Hippocampal formation (tissue), 2 donors: ENCODE data around the gene RABGAP1.

ENCODE experiments used
- DNase-seq, 2 donors: peaks; one replicate each; lab custom pipeline; 2025; lab: John Stamatoyannopoulos, UW

The RABGAP1 gene

DNA sequence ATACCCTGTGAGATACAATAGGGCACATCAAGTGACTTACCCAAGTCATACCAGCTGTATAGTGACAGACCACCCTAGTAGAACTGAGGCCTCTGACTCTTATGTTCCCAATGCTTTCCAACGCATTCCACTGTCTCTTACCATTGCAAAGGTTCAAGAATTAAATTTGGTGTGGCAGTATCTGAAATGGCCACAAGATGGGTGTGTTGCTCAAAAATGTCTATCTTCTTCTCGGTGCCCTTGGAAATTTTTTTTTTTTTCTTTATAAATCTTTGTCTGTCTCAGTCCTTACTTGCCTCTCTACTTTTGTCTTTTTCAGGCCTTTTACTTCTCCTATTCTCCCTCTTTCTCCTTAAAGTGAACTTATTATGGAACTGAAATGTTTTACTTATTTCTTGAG lies 141.0 kb downstream of the RABGAP1 start:
- no peak for DNase-seq

GRCh38 chr9:123083680-123084079 lies 142.9 kb downstream of the RABGAP1 start:
- no peak for DNase-seq

DNA sequence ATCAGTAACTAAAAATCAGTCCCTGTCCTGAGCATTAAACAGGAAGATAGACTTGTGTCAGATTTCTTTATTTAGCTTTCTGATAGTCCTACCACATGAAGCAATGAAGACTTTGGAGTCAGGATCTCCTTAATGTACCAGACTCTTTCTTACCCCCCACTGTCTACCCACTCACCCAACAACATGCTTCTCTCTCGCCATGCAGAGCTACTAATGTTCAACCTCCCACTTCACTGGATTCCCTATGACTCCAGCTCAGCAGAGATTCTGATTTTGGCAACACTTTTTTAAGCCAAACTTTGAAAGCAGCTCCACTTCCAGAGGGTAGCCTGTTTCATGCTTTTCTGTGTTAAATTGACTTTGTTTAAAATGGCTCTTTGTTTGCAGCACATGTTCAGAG lies 143.4 kb downstream of the RABGAP1 start:
- DNase-seq: no peak

DNA sequence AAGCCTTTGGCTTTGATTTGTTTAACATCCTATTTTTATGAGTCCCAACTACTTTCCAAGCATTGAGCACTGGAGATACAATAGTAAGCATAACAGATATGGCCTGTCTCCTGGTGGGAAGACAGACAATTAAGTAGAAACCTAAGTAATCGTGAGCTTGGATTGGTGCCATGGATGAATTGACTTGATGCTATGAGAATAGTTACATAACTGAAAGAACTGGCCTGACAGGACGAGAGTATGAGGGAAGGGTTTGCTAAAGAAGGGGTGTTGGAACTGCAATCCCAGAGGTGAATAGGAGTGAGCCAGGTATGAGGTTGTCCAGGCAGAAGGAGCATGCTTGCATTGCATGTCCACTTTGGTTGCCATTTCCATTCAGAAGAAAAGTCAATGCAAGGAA lies 145.1 kb downstream of the RABGAP1 start:
- no peak for DNase-seq

DNA sequence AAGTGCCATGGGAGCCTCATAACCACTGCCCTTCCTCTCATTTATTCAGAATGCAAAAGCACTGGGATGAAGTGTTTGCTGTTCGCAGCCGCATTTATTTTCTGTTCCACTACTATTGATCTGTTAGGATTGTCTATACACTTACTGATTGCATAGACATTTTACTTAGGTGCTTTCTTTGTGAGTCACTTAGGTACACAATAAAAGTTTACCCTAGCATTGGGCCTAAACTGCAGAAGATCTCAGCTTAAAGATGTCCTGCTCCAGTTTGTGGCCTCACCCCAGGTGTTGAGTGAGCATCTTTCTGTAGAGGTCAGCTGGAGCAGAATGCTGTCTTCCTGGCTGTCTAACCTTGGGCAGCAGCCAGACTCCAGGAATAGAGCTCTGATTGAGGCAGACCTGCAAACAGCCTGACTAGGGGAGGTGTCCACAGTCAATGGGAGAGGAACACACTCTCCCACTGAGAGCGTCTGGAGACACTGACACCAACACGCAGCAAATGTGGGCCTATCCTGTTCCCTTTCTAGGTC lies 146.6 kb downstream of the RABGAP1 start:
- no peak for DNase-seq

- no peak for DNase-seq
Observed at GRCh38 chr9:123089040-123089439, 148.2 kb downstream of the RABGAP1 start.

DNA sequence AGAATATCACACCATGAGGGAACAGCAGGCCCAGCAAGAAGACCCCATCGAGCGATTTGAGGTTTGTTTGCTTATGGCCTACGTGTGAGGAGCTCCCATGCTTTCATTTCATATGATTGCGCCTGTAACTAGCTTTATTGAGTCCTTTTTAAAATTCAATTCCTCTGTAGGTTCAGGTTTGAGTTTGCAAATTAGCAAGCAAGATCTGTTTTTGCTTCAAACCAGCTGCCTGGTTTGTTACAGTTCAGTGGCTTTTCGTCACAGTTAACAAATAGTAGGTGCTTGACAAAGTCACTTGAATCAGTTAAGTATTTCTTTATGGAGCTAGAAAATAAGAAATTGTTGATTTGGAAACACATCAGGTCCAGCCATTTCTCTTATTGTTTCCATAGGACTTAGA lies 149.0 kb downstream of the RABGAP1 start:
- DNase-seq: no peak

DNA sequence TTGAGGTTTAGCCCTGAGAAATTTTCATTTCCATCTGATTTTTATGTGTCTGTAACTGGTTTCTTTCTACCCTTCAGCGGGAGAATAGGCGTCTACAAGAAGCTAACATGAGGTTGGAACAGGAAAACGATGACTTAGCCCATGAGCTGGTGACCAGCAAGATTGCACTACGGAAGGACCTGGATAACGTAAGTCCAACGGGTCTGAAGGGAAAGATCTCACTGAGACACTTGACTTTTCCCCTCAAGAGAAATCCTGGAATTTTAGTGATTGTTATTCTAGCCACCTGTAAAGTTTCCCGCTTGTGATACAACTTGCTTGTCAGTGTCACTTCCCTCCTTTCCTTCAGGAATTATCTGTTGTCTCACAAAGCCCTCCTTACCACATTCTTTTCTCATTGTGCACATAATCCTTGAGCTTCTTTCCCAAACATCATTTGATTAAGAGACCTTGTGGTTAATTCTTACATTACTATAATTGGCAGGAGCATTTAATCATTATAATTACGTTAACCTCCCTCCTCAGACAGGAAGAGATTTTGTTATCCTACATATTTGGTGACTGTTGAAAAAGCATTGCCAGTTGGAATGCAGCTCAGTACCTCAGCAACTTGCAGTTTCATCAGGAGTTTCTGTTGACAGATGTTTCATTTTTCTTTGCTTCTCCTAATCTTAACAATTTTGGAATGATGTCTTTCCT lies 149.5 kb downstream of the RABGAP1 start:
- no peak for DNase-seq

- DNase-seq: no peak
Observed at GRCh38 chr9:123090956-123091355, 150.1 kb downstream of the RABGAP1 start.

DNA sequence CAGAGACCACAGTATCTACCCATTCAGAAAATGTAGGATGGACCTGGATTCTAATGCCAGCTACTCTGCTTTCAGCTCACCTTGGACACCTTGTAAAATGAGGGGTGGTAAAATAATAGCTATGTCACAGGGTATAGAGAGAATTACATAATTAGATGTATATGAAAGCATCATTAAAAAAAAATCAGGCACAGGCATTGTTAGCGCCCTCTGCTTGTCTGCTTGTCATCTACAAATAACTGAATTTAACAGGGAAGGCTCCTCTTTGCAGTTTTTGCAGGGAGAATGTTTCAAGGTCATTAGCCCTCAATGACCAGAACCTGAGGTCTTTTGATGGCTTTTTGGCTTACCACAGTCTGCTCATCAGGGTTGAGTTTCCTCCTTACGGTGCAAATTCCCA lies 150.6 kb downstream of the RABGAP1 start:
- no peak for DNase-seq

DNA sequence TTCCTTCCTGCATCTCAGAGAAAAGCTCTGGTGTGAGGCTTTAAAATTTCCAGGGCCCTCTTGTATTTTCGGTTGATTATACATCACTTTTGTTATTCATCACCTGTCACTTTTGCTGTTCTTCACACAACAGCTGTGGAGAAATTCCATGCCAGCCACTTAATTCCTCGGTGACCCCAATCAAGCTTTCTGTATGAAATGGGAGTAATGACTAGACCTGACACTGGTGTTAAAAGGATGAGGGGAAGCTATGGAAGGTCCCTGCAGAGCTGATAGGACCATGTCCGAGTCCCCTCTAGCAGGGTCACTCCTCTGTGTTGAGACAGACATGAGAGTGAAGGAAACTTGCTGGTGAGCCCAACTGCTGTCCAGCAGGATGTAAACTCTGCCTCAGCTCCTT lies 152.3 kb downstream of the RABGAP1 start:
- DNase-seq: no peak

DNA sequence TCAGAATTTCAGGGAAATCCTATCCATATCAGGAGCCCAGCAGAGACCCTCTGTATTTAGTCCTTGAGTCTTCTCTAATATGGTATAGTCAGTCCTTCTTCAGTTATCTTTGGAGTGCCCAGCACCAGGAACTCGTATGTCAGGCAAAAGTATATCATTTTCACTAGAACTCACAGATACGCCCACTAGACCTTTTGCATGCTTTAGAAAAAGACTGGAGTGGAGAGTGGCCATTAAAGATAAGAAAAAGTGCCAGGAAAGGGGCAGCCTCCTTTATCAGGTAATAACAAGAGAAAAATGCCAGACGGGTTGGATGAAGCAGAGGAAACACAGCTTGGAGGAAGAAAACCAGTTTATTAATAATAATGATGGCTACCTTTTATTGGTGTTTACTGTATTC lies 156.2 kb downstream of the RABGAP1 start:
- no peak for DNase-seq

GRCh38 chr9:123097430-123098095 lies 156.7 kb downstream of the RABGAP1 start:
- peak in 1 of 2 donors; percentile 30 for DNase-seq

- no peak for DNase-seq
Observed at GRCh38 chr9:123098096-123098459, 157.3 kb downstream of the RABGAP1 start.

DNA sequence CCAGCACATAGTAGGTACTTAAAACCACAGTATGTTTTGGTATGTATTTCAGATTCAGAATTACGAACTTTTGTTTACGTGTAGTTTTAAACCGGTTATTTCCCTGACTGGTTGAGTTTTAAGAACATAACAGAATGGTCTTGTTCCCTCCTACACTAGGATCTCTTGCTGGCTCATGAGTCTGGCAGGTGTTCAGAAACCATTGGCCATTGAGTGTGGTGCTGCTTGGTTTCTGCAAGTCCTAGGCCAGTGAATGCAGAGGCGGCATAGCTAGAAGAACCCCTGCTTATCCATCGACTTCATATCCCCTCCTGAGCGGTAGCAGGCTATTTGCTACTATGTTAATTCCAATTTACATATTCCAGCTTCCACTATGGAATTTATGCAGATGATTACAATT lies 158.2 kb downstream of the RABGAP1 start:
- DNase-seq: peak; percentile 22 to 34

GRCh38 chr9:123099548-123099947 lies 158.7 kb downstream of the RABGAP1 start:
- DNase-seq: no peak

DNA sequence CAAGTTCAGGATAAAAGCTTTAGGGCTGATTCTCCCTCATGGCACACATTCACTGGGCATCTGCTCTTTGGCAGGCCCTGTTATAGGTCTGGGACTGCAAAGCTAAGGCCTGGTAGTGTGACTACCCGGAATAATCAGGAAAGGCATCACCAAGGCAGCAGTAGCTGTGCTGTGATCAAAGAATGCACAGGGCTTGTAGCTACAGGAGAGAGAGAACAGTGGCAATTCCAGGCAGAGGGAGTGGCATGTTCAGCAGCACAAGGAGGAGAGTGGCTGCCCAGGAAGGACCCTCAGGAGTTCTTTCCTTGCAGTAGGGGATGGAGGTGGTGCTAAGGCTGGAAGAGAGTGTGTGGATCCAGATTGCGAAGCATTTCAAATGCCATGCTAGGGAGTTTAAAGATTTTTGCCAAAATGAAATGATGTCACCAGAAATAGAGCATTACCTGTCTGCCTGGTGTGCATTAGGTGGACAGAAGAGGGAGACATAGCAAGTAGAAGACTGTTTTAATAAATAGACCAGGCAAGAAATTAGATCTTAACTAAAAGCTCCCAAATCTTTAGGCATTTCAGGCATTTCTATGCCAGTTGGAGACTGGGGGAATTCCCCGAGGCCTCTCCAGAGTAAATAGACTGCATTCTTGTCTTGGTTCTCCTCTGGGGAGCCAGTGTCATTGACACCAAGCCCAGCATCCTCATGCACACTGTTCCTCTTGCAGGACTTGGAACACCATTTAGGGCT lies 161.7 kb downstream of the RABGAP1 start:
- DNase-seq: peak in 1 of 2 donors; percentile 29

GRCh38 chr9:123104807-123105206 lies 164.0 kb downstream of the RABGAP1 start:
- no peak for DNase-seq

DNA sequence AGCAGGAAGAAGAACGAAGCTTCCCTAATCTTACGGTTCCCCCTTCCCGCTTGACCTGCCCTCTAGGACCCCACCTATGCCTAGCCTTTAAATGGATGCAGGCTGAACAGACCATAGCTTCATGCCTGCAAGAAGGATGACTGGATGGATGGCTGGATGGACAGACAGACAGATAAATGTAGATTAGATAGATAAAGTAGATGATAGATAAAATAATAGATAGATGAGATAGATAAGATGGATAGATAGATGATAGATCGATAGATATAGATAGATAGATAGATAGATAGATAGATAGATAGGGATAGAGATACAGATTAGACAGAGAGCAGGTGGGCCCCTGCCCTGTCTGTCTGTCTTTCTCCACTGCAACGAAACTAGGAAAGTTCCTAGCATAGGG lies 164.7 kb downstream of the RABGAP1 start:
- no peak for DNase-seq

DNA sequence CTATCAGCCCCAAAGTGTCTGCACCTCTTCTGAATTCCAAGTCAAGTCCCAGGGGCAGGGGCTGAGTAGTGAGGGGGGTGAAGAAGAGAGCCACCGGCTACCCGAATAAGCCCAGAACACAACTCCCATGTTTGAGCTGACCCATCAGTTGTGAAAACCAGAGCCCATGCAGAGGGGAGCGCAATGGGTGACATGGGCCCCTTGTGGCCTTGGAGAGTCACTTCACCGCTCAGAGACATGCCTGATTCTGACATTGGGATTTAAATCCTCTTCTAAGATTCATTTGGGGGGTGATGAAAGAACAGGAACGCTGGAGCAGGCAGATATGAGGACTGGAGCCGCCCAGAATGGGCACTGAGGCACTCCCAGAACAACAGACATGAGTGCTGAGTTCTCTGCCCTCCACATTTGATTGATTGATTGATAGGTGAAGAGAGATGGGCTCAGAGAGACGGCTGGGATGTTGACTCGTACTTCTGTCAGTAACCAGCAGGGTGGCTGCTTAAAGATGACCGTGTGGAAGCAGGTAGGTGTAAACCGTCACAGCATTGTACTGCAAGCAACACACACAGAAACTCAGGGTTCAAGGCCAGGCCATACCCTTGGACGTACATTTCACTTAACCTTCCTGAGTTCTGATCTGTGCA lies 166.9 kb downstream of the RABGAP1 start:
- DNase-seq: no peak

GRCh38 chr9:123108976-123109375 lies 168.2 kb downstream of the RABGAP1 start:
- no peak for DNase-seq

- DNase-seq: no peak
Observed at GRCh38 chr9:123109540-123110279, 168.9 kb downstream of the RABGAP1 start.
